GM10248 (cell line): ENCODE data around the gene DVL3.
A peak's percentile ranks its signal among the peaks of the same experiment; 100 is the strongest.

Source experiments
- CTCF ChIA-PET: fragments of 300-600 bp; sonication (Branson Sonifier 250); formaldehyde crosslinking; extraction: SDS; loops from one replicate; lab custom pipeline; 2021; ENCODE audit warnings: antibody characterized with exemption; lab: Yijun Ruan, JAX
- POLR2A ChIA-PET: fragments of 350-650 bp; sonication (Branson Sonifier 250); formaldehyde crosslinking; extraction: SDS; loops from one replicate; lab custom pipeline; 2020; ENCODE audit warnings: antibody characterized with exemption; lab: Yijun Ruan, JAX
- DNase-seq: peaks from one replicate; pipeline ENCODE4 v3.0.0; 2012; ENCODE audit errors: extremely low spot score
- TF ChIP-seq, protein P1 (sequence below): IDR thresholded peaks from 2 replicates; pipeline ENCODE4 v1.5.1; 2012; ENCODE audit warnings: mild to moderate bottlenecking, low read depth; ENCODE audit errors: extremely low read depth, missing control alignments, control extremely low read depth

Gene DVL3

GRCh38 chr3:184168363-184169120 is 13.4 kb downstream of the DVL3 start:
- DNase-seq, result no peak

GRCh38 chr3:184169896-184170875 is 15.0 kb downstream of the DVL3 start:
- CTCF ChIA-PET, result interaction anchor here (1.0 to 1.7 kb wide), 6 partner anchors 10 to 119 kb away, joined by 3 to 5 read pairs (median 4); partner anchors contain the start of gene ABCF3
- DNase-seq, result no peak
- POLR2A ChIA-PET, result no interaction called here
- TF ChIP-seq, protein P1, sequence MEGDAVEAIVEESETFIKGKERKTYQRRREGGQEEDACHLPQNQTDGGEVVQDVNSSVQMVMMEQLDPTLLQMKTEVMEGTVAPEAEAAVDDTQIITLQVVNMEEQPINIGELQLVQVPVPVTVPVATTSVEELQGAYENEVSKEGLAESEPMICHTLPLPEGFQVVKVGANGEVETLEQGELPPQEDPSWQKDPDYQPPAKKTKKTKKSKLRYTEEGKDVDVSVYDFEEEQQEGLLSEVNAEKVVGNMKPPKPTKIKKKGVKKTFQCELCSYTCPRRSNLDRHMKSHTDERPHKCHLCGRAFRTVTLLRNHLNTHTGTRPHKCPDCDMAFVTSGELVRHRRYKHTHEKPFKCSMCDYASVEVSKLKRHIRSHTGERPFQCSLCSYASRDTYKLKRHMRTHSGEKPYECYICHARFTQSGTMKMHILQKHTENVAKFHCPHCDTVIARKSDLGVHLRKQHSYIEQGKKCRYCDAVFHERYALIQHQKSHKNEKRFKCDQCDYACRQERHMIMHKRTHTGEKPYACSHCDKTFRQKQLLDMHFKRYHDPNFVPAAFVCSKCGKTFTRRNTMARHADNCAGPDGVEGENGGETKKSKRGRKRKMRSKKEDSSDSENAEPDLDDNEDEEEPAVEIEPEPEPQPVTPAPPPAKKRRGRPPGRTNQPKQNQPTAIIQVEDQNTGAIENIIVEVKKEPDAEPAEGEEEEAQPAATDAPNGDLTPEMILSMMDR, result no peak

More at GRCh38 chr3:184168363-184169120, 13.4 kb downstream of the DVL3 start:
- CTCF ChIA-PET, result interaction anchor here (1.0 to 1.7 kb wide), 4 partner anchors 8 to 13 kb away, joined by 3 to 6 read pairs (median 5); no protein-coding TSS in a partner anchor
- TF ChIP-seq, protein P1, result no peak
- POLR2A ChIA-PET, result no interaction called here

DNA sequence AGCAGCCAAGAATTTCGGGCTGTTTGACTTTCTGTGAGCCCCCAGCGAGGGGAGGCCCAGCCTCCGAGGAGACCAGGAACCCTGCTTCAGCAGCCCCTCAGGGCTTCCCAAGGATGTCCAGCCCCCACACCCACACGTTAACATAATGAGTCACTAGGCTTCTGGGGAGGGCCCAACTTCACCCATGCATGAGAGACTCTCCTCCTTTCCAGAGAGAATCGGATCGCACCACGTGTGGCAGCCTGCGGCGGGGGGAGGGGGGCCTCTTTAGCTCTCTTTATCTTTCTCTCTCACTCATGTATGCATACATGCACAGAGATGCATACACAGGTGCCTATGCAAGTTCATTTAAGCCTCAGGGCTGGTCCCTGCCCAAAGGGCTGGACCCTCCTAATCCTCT is 16.4 kb downstream of the DVL3 start:
- POLR2A ChIA-PET, result interaction anchor here (0.5 to 0.6 kb wide), 2 partner anchors 13 to 16 kb away, joined by 3 to 4 read pairs; no protein-coding TSS in a partner anchor
- TF ChIP-seq, protein P1, result no peak
- peak; percentile 61 for DNase-seq
- CTCF ChIA-PET, result interaction anchor here (1.7 to 4.1 kb wide), 2 partner anchors 26 to 56 kb away, joined by 4 to 11 read pairs; no protein-coding TSS in a partner anchor

DNA sequence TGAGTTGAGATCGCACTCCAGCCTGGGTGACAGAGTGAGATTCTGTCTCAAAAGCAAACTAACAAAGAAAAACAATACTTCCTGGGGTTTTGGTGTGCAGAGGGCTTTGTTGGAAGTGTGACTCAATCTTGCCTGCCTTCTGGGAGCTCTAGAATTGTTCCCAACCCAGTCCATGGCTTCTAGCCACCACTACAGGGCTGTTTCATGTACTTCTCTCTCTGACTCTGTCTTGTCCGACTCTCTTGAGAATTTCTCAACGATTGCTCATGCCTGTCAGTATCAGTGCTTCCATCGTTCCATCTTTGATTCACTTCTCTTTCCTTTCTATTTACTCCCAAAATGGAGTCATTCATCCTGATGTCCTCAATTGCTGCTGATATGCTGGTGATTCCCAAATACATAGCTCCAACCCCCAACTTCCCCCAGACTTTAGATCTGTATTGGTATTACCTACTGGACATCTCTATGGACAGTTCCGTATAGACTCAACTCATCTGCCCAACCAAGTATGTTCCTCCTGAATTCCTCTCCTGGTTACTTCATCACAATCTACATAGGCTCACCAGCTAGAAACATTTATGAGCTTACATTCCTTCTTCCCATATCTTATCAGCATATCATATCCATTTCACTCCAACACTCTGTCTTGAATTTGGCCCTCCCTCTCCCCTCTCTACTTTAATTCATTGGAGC is 17.6 kb downstream of the DVL3 start:
- CTCF ChIA-PET, result interaction anchor here (0.8 to 4.1 kb wide), 7 partner anchors 10 to 288 kb away, joined by 3 to 11 read pairs (median 5); partner anchors contain the start of gene PARL
- POLR2A ChIA-PET, result no interaction called here
- no peak for DNase-seq
- TF ChIP-seq, protein P1, result no peak

GRCh38 chr3:184173374-184173722 is 18.2 kb downstream of the DVL3 start:
- ChIA-PET POLR2A (no interaction called here), CTCF (interaction anchor here (0.8 to 4.1 kb wide), 7 partner anchors 10 to 288 kb away, joined by 3 to 11 read pairs (median 5); partner anchors contain the start of gene PARL)
- no peak for DNase-seq
- TF ChIP-seq, protein P1, result no peak

DNA sequence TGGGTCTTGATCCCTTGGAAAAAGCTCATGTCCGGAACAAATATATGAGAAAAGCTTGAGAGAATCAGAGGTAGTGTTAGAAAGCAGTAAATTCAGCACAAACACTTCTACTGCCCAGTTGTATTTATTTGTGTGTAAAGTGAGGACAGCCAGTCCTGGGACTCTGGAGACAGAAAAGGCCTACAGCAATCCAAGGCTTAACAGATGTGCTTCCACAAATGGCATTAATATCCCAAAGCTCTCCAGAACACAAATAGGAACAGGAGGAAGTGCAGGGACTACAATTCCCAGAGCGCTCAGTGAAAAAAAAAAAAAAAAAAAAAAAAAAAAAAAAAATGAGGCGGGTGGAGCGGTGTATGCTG is 19.1 kb downstream of the DVL3 start:
- POLR2A ChIA-PET, result interaction anchor here (1.1 kb wide), 1 partner anchor 11 kb away, joined by 7 read pairs; the partner anchor contains the start of gene ABCF3
- CTCF ChIA-PET, result interaction anchor here (0.7 to 4.1 kb wide), 6 partner anchors 9 to 289 kb away, joined by 3 to 11 read pairs (median 6); partner anchors contain the start of gene PARL
- no peak for DNase-seq
- TF ChIP-seq, protein P1, result no peak
